ENCODE measurements around the gene RBPJL.

RBPJL gene

GRCh38 chr20:45294003-45294368 lies 12.7 kb upstream of the RBPJL start:
- DNase-seq: no peak

GRCh38 chr20:45294659-45295058 lies 12.0 kb upstream of the RBPJL start:
- no peak for DNase-seq

DNA sequence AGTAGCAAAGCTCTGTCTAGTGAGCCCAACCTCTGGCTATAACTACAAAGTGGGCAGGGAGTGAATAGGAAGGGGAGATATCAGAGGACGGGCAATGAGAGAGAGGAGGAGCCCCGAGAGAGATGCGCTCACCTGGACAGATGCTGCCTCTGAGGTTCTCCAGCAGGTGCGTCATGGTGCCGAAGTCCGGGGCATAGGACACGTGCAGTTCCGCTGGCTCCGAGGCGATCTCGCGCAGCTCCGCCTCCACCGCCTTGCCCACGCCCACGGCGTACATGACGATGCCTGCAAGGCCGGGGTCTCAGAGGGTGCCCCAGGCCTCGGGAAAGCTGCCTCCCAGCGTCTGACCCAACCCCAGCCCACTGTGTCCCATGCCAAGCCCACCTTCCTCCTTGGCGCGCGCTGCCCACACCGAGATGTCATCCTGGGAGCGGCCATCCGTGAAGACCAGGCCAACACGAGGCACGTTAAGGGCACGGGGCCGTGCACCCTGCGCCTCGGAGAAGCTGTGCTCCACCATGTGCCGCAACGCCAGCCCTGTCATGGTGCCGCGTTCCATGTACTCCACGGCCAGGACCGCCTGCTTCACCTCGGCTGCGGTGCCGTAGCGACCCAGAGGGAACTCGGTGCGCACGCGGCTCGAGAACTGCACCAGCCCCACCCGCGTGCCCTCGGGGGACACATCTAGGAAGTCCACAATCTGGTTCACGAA lies 8.7 kb upstream of the RBPJL start:
- DNase-seq: no peak

- no peak for DNase-seq
Observed at GRCh38 chr20:45299786-45300185, 6.9 kb upstream of the RBPJL start.

- peak; percentile 42 for DNase-seq
Observed at GRCh38 chr20:45300961-45301360, 5.7 kb upstream of the RBPJL start.

GRCh38 chr20:45301824-45302271 lies 4.8 kb upstream of the RBPJL start:
- DNase-seq: no peak

- DNase-seq: no peak
Observed at GRCh38 chr20:45303586-45304463, 2.8 kb upstream of the RBPJL start.

- no peak for DNase-seq
Observed at GRCh38 chr20:45304464-45304999, 2.1 kb upstream of the RBPJL start.

GRCh38 chr20:45305262-45305661 lies 1.4 kb upstream of the RBPJL start:
- DNase-seq: no peak

GRCh38 chr20:45307076-45307640 lies 518 bp downstream of the RBPJL start:
- no peak for DNase-seq

DNA sequence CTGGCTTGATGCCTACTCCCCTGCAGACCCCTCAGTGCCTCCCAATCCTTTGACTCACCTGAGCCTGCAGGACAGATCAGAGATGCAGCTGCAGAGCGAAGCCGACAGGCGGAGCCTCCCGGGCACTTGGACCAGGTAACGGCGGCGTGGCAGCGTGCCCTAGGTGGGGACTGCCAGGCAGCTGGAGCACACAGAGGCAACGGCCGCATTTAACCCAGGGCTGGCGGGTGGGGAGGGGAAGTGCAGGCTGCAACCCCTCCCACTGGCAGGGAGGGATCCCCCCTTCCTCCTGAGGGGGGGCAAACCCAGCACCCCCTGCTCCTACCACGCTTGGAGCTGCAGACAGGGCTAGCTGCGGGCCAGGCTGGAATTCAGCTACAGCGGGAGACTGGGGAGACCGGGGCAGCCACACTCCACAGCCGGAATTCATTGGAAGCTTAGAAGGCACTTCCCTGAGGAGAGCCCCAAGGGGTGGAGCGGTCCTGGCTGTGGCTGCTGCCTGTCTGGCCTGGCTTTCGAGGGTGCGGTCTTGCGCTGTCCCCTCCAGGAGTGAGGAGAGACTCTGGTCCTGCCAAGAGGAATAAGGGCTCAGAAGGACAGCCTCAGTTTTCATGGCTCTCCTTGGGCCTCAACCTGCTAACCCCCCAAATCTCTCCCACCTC lies 1.6 kb downstream of the RBPJL start, which contains the start of gene MATN4:
MATN4 (minus strand) TSS at position 183 of the 662 bp plus-strand sequence. CDS start 2,717 bp downstream, outside the sequence.
- DNase-seq: no peak

GRCh38 chr20:45309075-45309474 lies 2.4 kb downstream of the RBPJL start:
- DNase-seq: no peak

DNA sequence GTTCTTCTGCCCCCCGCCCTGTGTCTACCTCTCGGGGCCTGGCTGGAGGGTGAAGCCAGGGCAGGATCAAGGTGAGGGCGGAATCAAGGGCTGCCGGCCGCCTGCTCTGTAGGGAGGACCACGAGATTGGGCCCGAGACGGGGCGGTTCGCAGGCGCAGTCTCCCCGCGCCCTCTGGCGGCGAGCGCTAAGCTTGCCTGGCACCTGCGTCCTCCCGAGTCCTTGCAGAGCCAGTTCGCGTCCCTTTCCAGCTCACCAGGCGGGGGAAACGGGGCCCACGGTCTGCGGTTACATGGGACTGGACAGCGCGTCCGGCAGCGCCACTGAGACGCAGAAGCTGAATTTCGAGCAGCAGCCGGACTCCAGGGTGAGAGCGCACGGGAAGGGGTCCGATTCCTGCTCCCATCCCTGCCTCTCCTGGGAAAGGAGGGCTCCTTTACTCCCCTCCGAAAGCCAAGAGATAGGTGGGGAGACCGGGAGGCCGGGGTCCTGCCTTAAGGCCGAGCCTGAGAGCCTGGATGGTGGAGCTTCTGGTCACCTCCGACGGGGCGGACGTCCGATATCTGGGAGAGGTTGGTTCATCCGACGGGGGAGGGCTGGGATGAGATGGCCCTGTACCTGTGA lies 5.1 kb downstream of the RBPJL start:
- DNase-seq: peak; percentile 78

GRCh38 chr20:45312241-45312640 lies 5.6 kb downstream of the RBPJL start:
- DNase-seq: no peak

GRCh38 chr20:45313065-45313695 lies 6.5 kb downstream of the RBPJL start:
- DNase-seq: no peak

DNA sequence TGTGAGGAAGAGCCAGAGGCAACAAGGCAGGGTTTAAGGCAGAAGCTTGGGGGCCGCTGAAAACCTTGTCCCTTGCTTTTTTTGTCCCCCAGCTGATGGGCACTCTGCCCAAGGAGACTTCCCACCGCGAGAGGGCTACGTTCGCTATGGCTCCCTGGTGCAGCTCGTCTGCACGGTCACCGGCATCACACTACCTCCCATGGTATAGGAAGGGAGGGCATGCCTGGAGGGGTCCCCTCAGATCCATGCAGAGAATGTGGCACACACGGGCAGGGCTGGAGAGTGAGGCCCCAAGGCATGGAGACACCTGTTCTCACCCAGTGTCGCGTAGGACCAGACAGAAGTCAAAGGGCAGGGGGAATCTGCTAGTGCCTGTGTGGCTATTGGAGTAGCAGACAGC lies 7.3 kb downstream of the RBPJL start:
- DNase-seq: no peak

- no peak for DNase-seq
Observed at GRCh38 chr20:45315672-45316071, 9.0 kb downstream of the RBPJL start.

DNA sequence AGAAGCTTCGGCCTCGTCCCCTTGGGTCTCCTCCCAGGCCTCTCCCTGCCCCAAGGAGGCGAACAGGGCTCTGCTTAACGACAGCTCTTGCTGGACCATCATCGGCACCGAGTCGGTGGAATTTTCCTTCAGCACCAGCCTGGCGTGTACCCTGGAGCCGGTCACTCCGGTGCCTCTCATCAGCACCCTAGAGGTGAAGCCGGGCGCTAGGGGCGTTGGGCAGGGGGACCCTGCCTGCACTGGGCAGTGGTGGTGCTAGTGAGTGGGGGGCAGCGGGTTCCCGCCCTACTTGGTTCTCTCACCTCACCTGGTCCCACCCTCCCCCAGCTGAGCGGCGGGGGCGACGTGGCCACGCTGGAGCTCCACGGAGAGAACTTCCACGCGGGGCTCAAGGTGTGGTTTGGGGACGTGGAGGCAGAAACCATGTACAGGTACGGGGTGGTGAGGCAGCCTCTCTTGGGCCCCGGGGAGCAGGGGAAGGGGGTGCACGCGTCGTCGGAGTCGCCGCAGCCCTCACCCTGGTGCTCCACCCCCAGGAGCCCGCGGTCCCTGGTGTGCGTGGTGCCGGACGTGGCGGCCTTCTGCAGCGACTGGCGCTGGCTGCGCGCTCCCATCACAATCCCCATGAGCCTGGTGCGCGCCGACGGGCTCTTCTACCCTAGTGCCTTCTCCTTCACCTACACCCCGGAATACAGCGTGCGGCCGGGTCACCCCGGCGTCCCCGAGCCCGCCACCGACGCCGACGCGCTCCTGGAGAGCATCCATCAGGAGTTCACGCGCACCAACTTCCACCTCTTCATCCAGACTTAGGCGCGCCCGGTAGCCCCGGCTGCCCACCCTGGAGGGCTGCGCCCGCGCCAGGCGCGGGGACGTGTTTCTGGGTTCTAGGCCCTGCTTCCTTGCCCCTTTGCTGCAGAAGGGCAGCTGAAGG lies 9.8 kb downstream of the RBPJL start:
- no peak for DNase-seq

DNA sequence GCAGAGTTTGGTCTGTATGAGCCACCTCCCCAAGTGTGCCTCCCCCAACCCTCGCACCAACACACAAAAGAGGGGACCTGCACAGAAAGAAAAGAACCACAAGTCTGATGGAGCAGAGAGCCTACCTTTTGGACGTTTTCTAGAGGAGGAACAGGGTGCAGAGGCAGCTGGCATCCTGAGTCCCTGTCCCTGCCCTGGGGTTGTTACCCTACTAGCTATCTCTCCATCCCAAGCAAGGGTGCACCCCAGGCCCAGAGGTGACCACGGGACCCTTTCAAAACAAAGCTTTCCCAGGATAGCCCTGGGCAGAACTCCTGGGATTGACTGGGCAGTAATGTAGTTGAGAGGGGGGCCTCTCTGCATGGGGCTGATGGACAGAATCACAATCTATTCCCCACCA lies 11.2 kb downstream of the RBPJL start:
- DNase-seq: no peak

DNA sequence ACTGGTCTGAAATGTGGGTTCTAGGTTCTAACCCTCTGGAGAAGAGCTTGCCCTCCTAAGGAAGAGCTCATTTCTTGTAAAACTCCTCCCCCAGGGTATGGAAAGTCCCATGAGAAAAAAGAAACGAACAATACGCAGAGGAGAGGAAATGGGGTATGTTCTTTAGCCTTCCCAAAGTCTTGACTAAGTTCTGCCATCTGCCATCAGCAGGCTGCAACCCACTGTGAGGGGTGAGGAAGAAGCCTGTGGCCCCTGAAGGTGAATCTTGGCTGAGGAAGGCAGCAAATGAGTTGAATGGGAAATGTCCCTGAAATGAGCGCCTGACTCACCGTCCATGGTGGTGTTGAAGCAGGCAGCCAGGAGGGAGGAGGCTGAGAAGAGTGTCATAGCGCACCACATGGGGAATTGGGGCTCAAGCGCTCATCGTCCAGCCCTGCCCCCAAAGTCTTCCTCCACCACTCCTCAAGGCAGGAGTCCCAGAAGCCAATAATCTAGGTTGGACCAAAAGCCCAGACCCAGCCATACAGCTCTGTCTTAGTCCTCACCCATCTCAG lies 11.8 kb downstream of the RBPJL start:
- no peak for DNase-seq
